GM19395 (cell line): ENCODE results near the gene ARV1.
"Not testable (repeated sequence)": the region's sequence is repeated elsewhere in the genome, so short reads cannot be mapped to it uniquely, and the experiment has no call there.

Source experiments
- ATAC-seq: cut with Tn5 transposase; IDR thresholded peaks from one replicate; pipeline ENCODE4 v1.9.1; 2021; ENCODE audit warnings: mild to moderate bottlenecking, moderate library complexity; ENCODE audit not compliant: unreplicated experiment

Gene ARV1

DNA sequence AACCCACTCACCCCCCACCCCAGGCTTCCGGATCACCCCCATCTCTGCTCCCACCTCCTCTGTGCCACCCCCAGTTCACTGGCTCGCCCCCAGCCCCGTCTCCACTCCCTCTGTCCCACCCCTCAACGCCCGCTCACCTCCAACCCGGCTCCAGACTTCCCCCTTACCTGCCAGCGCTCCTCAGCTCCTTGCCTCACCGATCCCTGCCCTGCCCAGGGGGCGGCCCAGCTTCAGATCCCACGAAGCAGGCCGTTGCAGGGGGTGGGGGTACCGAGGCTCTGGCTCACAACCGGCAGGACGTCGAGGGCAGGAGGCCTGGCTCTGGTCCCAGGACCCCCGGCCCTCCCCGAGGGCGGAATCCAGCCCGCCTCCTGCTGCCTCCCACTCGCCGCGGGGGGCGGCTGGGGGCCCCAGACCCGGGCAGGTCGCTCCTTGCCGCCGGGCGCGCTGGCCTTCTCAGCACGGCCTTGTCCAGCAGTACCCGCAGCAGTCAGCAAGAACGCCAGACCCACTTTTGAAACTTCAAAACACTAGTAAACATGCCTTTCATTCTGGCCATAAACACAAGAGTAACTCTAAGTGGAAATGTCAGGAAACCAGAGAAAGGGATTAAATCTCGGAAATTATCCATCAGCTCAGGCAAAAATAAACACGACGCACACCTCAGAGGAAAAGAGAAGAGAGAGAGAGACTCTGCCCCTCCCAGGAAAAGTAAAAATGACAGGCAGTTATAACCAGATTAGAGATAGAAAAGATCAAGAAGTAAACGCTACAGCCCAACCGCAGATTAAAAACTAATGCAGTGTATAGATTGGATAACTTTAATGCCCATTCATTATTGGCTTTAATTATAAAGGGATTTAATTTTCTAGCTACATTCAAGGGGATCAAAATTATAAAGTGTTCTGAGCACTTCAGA lies 62.2 kb downstream of the ARV1 start:
- no peak for ATAC-seq

DNA sequence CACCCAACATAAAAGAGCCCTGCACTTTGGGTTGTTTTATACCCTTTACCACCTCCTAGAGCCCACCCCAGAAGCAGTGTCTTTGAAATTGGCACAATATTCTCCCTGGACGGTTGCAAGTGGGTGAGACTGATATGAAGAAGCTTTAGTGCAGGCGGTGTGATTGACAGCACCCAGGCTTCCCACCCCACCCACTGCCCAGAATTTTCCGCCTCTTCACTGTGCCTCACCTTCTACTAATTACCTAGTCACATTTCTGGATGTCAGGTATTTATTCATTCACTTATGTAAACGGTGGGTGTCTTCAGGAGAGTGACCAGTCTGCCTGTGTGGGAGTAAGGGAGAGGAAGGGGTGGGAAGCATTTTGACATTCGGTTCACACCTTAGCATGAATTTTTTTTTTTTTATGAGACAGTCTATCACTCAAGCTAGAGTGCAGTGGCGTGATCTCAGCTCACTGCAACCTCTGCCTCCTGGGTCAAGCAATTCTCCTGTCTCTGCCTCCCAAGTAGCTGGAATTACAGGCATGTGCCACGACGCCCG lies 62.9 kb downstream of the ARV1 start:
- ATAC-seq = no peak

DNA sequence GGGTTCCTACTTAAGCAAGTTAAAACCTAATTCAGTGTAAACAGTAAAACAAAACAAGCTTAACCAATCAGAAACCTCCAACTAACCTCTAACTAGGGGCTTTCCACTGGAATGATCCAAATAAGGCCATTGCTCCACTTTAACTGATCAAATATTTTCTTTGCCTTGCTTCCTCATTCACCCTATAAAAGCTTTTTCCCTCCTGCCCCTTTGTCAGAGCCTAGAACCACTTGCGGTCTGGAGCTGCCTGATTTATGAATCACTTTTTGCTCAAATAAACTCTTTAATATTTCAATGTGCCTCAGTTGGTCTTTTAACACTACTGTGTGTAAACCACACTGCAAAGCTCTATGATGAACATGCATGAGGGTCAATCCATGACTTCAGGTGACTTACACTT lies 65.7 kb downstream of the ARV1 start:
- ATAC-seq = no peak

DNA sequence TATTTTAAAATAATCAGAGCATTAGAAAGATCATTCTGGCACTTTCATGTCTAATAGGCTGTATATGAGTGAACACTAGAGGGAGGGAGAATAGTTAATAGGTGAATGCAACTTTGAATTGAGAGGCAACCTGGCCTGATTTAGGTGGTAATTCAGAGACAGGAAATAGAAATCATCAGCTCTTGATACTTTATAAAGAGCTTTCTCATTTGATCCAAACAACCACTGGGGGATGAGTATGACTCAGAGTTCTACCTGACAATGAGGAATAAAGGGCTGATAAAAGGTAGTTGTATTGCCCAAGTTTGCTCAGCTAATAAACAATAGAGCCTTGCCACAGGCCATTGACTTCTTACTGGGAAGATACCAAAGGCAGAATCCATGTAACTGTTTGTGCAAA lies 66.4 kb downstream of the ARV1 start:
- ATAC-seq = no peak

DNA sequence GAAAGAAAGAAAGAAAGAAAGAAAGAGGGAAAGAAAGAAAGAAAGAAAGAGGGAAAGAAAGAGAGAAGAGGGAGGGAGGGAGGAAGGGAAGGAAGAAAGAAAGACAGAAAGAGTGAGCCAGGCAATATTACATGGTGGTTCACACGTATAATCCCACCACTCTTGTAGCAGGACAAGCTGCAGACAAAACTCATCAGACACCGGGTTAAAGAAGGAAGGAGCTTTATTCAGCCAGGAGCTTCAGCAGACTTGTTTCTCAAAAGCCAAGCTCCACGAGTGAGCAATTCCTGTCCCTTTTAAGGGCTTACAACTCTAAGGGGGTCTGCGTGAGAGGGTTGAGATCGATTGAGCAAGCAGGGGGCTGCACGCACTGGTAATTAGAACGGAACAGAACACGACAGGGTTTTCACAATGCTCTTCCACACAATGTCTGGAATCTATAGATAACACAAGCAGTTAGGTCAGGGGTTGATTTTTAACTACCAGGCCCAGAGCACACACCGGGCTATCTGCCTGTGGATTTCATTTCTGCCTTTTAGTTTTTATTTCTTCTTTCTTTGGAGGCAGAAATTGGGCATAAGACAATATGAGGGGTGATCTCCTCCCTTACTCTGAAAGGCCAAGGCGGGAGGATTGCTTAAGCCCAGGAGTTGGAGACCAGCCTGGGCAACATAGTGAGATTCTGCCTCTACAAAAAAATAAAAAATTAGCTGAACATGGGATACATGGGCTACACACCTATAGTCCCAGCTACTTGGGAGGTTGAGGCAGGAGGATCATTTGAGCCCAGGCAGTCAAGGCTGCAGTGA lies 67.2 kb downstream of the ARV1 start:
- not testable (repeated sequence) for ATAC-seq

DNA sequence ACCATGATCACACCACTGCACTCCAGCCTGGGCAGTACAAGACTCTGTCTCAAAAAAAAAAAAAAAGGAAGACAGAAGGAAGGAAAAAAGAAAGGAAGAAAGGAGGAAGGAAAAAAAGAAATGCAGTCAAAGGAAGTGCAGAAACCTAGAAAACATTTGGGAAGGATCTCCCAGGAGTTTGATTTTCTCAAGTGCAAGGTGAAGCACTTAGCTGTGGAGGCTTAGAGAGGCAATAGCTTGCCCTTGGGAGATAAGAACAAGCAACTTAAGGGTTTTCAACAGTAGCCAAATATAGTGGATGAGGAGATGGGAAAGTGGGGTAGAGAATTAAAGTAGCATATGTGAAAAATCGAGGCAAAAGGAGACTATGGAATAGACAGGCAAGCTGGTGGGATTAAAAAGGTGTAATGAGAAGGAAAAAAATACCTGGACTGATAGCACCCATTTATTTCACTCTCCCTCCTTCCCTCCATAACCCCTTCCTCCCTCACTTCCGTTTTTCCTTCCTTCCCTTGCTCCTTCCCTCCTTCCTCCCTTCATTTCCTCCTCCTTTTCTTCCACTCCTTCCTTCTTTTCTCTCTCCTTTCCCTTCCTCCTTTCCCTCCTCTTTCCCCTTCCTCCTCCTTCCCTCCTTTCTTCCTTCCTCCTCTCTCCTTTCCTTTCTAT lies 68.0 kb downstream of the ARV1 start:
- ATAC-seq = no peak

DNA sequence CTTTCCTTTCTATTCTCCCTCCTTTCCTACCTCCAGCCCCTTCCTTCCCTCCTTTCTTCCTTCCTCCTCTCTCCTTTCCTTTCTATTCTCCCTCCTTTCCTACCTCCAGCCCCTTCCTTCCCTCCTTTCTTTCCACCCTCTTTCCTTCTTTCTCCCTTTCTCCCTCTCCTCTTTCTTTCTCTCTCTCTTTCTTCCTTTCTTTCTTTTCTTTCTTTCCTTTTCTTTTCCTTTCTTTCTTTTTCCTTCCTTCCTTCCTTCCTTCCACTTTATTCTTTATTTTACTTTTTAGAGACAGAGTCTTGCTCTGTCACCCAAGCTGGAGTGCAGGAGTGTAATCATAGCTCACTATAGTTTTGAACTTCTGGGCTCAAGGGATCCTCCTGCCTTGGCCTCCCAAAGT lies 68.6 kb downstream of the ARV1 start:
- not testable (repeated sequence) for ATAC-seq

DNA sequence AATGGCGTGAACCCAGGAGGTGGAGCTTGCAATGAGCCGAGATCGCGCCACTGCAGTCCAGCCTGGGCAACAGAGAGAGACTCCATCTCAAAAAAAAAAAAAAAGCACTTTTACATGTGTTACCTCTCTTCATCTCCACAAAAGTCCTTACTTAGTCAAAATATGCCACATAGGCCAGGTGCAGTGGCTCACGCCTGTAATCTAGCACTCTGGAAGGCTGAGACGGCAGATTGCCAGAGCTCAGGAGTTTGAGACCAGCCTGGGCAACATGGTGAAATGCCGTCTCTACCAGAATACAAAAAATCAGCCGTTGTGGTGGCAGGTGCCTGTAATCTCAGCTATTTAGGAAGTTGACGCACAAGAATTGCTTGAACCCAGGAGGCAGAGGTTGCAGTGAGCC lies 69.5 kb downstream of the ARV1 start:
- not testable (repeated sequence) for ATAC-seq

DNA sequence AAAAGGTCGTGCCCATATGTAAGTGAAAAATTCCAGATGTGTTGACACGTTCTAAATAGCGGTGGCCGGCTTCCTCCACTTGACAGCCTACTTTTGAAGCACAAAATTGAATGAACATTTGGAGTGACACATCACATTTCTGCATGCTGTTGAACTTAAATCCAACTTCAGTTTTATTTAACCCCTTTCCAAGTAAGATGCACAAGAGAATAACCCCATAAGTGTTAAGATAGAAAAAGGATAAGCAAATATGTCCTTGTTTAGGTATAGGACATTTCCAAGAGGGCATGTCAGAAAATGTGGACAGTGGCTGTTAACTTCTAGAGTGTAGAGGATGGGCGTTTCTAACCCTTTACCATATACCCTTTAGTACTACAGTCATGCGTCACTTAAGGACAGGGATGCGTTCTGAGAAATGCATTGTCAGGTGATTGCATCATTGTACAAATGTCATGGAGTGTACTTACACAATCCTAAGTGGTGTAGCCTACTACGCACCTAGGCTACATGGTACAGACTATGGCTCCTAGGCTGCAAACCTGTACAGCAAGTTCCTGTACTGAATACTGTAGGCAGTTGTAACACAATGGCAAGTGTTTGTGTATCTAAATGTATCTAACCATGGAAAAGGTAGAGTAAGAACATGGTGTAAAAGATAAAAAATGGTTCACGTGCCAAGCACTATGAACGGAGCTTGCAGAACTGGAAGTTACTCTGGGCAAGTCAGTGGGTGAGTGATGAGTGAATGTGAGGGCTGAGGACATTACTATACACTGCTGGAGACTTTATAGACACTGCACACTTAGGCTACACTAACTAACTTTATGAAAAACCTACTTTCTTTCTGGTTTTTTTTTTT lies 70.5 kb downstream of the ARV1 start:
- ATAC-seq = no peak
